ENCODE results near the gene TNFRSF25. TPM values are rescaled to one million over a fixed set of nuclear protein-coding genes. Genes with fewer than 3 reads are reported as not detected.

TNFRSF25 gene
- total RNA-seq, 1 experiment from 2014 or later = 19.4 TPM

GRCh38 chr1:6464514-6464836 is 1.5 kb downstream of the TNFRSF25 start:
- H3K79me1 ChIP-seq (ENCODE audit: insufficient read depth, low read depth, low read length, poor library complexity, severe bottlenecking) = no peaks in the 10 kb centered on the region
- no peak overlapping the region for H2BK20ac ChIP-seq (ENCODE audit: low read depth, low read length, poor library complexity, severe bottlenecking)
- H3K9ac ChIP-seq (ENCODE audit: extremely low read depth, insufficient read length, low read length) = no peak overlapping the region
- H2BK15ac ChIP-seq (ENCODE audit: low read depth, low read length) = no peak overlapping the region
- H3K4me2 ChIP-seq (ENCODE audit: insufficient read depth, insufficient read length, low read length) = no peak overlapping the region
- Mint-ChIP-seq H3K4me1 (peaks cover 14 to 26% of the 10 kb centered on the region in 2 experiments), H3K36me3 (ENCODE audit: insufficient read depth in 1 of 3, low read depth in 3 of 3) (peaks cover 8 to 47% (median 41%) of the 10 kb centered on the region in 3 experiments; a peak in 6 of 7 replicates), H3K4me3 (peak overlapping the region in 1 of 2 experiments; percentile 11; a peak in 1 of 5 replicates), H3K9me3 (no peaks in the 10 kb centered on the region), H3K27me3 (ENCODE audit: low read depth) (no peaks in the 10 kb centered on the region; the same call in 1 of the 2 replicates), H3K27ac (peak overlapping the region in 2 of 3 experiments; percentile 9 to 65; a peak in 2 of 7 replicates)
- H3K18ac ChIP-seq (ENCODE audit: insufficient read length, low read depth, low read length) = no peak overlapping the region
- no peak overlapping the region for H2AK5ac ChIP-seq (ENCODE audit: insufficient read length, low read length)
- DNase-seq = no peak
- WGBS (ENCODE audit: extremely low coverage, insufficient read length, low lambda C conversion rate) = no CpG with 5 or more reads among the region's 7 CpGs
- H4K8ac ChIP-seq (replicated peaks; ENCODE audit: insufficient read length, low read depth, low read length) = no peak overlapping the region
- no peak overlapping the region for H3K56ac ChIP-seq (ENCODE audit: insufficient read length, low read depth, low read length)
- H3K4ac ChIP-seq (ENCODE audit: low read depth, low read length) = no peak overlapping the region
- H3K27me3 ChIP-seq (ENCODE audit: insufficient read depth, low read length) = no peaks in the 10 kb centered on the region
- H2BK5ac ChIP-seq (ENCODE audit: insufficient read length, low read length) = no peak overlapping the region
- no peak overlapping the region for H2BK120ac ChIP-seq (ENCODE audit: low read depth, low read length, poor library complexity, severe bottlenecking)
- no peak overlapping the region for H2AFZ ChIP-seq (ENCODE audit: low read length)
- no peaks in the 10 kb centered on the region for H4K20me1 ChIP-seq (ENCODE audit: control insufficient read depth, insufficient read depth, insufficient read length)
- no peak overlapping the region for H4K91ac ChIP-seq (ENCODE audit: insufficient read length, low read depth, low read length)
- no peak overlapping the region for H2BK12ac ChIP-seq (ENCODE audit: insufficient read length, low read depth, low read length)
- peaks cover 2% of the 10 kb centered on the region; the same call in 1 of the 2 replicates for H3K4me1 ChIP-seq (ENCODE audit: insufficient read depth, low read length)
- H3K79me2 ChIP-seq (ENCODE audit: insufficient read depth, low read length) = no peaks in the 10 kb centered on the region
- no peak overlapping the region for H3K27ac ChIP-seq (ENCODE audit: insufficient read length, low read depth, low read length)
- H3K23ac ChIP-seq (ENCODE audit: insufficient read length, low read depth, low read length) = no peak overlapping the region
- H4K5ac ChIP-seq (ENCODE audit: insufficient read length, low read depth, low read length) = no peak overlapping the region
- no peak overlapping the region for H3T11ph ChIP-seq (ENCODE audit: low read length)
- H3K23me2 ChIP-seq (ENCODE audit: insufficient read length, low read depth, low read length, poor library complexity, severe bottlenecking) = no peaks in the 10 kb centered on the region
- H3K9me3 ChIP-seq (ENCODE audit: control insufficient read depth, low read depth, low read length) = no peaks in the 10 kb centered on the region
- TF ChIP-seq CTCF (conservative IDR thresholded peaks at IDR 0.05) = 0 out of 3 replicates have a peak, but pooled peaks have one; percentile 25
- no peak overlapping the region; the same call in 1 of the 2 replicates for H3K14ac ChIP-seq (ENCODE audit: insufficient read depth, low read length)

Data from H9 (cell line).